Astrocyte (in vitro differentiated cells and primary cell): ENCODE results near the gene ZNF543.

Source experiments
- EZH2 ChIP-seq: IDR thresholded peaks from 2 replicates; pipeline ENCODE4 v1.6.1; 2012; ENCODE audit warnings: mild to moderate bottlenecking, low read length, inconsistent platforms; ENCODE audit not compliant: insufficient read depth
- TF ChIP-seq, protein P1 (sequence below): IDR thresholded peaks from 2 replicates; pipeline ENCODE4 v1.5.1; 2011; ENCODE audit warnings: low read depth, mild to moderate bottlenecking, inconsistent platforms, low read length, moderate library complexity; ENCODE audit not compliant: insufficient read depth

- TF ChIP-seq, protein P1, sequence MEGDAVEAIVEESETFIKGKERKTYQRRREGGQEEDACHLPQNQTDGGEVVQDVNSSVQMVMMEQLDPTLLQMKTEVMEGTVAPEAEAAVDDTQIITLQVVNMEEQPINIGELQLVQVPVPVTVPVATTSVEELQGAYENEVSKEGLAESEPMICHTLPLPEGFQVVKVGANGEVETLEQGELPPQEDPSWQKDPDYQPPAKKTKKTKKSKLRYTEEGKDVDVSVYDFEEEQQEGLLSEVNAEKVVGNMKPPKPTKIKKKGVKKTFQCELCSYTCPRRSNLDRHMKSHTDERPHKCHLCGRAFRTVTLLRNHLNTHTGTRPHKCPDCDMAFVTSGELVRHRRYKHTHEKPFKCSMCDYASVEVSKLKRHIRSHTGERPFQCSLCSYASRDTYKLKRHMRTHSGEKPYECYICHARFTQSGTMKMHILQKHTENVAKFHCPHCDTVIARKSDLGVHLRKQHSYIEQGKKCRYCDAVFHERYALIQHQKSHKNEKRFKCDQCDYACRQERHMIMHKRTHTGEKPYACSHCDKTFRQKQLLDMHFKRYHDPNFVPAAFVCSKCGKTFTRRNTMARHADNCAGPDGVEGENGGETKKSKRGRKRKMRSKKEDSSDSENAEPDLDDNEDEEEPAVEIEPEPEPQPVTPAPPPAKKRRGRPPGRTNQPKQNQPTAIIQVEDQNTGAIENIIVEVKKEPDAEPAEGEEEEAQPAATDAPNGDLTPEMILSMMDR, result no peak
- TF ChIP-seq EZH2, result no peak
Measured at GRCh38 chr19:57282011-57282643, 38.1 kb upstream of the ZNF543 start.
